ENCODE data around the gene DOCK1. TPM values are rescaled to one million over a fixed set of nuclear protein-coding genes. Genes with fewer than 3 reads are reported as not detected.

DOCK1 gene
- total RNA-seq, 2 donors from 2014 or later, result 52.9 to 76.7 TPM

DNA sequence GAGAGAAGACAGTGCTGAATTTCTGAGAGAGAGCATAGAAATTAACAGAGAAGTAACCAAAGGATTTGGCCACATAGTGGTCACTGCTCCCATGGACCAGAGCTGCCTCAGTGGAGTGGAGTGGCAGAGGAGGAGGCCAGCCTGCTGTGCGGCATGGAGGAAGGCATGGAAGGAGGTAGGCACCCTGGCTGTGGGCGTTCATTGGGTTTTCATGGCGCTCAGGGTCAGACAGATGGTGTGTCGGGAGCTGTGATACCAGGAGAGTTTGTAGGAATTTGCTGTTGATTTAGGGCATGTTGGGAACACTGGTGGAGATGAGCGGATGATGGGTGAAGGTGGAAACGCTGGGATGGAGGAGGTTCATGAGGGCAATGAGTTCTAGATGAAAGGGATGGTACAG is 370.0 kb downstream of the DOCK1 start:
- Histone ChIP-seq H3K4me1 (ENCODE audit: control insufficient read depth in 1 of 2, low read depth in 2 of 2) (peaks cover 5 to 11% of the 10 kb centered on the region in 2 donors), H3K4me3 (no peak overlapping the region), H3K27me3 (replicated peaks; ENCODE audit: insufficient read depth) (no peaks in the 10 kb centered on the region), H3K27ac (no peak overlapping the region), H3K36me3 (no peaks in the 10 kb centered on the region), H3K9me3 (no peaks in the 10 kb centered on the region)
- no peak for ATAC-seq (ENCODE audit: insufficient number of reproducible peaks, low FRiP score, low read depth)
- TF ChIP-seq, protein P1, sequence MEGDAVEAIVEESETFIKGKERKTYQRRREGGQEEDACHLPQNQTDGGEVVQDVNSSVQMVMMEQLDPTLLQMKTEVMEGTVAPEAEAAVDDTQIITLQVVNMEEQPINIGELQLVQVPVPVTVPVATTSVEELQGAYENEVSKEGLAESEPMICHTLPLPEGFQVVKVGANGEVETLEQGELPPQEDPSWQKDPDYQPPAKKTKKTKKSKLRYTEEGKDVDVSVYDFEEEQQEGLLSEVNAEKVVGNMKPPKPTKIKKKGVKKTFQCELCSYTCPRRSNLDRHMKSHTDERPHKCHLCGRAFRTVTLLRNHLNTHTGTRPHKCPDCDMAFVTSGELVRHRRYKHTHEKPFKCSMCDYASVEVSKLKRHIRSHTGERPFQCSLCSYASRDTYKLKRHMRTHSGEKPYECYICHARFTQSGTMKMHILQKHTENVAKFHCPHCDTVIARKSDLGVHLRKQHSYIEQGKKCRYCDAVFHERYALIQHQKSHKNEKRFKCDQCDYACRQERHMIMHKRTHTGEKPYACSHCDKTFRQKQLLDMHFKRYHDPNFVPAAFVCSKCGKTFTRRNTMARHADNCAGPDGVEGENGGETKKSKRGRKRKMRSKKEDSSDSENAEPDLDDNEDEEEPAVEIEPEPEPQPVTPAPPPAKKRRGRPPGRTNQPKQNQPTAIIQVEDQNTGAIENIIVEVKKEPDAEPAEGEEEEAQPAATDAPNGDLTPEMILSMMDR (IDR thresholded peaks at IDR 0.05), result no peak
- no peak for DNase-seq (ENCODE audit: low spot score)

DNA sequence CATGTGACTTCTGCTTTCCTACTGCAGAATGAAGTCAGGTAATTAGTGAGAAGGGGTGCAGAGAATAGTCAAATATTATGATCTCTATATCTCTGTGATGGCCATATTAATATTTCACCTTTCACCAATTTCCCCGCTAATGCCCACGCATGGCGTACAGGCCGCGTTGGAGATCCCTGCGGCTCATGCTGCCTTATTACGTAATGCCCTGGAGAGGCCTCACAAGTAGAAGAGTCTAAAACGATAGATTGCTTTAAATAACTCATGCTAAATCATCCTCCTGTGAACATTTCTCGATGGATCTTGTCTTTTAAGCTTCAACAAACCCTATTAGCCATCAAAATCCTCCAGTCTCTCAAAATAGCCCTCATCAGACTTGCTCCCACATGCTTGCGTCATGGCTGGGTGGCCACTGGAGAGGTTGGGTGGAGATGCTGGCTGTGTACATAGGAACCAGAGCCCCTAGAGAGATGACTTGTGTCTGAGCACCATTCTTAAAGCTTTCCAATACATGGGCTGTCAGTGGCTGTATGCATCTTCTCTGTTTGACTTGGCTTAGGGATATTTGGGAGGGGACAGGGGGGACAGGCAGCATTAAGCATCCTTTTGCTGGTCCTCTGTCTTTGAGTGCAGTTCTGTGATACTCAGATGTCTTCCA is 370.7 kb downstream of the DOCK1 start:
- ATAC-seq (ENCODE audit: insufficient number of reproducible peaks, low FRiP score, low read depth) (no peak), DNase-seq (ENCODE audit: low spot score) (no peak)
- Histone ChIP-seq H3K4me3 (no peak overlapping the region), H3K36me3 (no peaks in the 10 kb centered on the region), H3K27me3 (replicated peaks; ENCODE audit: insufficient read depth) (no peaks in the 10 kb centered on the region), H3K9me3 (no peaks in the 10 kb centered on the region), H3K27ac (no peak overlapping the region), H3K4me1 (ENCODE audit: control insufficient read depth in 1 of 2, low read depth in 2 of 2) (peaks cover 5 to 11% of the 10 kb centered on the region in 2 donors)
- TF ChIP-seq, protein P1 (IDR thresholded peaks at IDR 0.05), result no peak

DNA sequence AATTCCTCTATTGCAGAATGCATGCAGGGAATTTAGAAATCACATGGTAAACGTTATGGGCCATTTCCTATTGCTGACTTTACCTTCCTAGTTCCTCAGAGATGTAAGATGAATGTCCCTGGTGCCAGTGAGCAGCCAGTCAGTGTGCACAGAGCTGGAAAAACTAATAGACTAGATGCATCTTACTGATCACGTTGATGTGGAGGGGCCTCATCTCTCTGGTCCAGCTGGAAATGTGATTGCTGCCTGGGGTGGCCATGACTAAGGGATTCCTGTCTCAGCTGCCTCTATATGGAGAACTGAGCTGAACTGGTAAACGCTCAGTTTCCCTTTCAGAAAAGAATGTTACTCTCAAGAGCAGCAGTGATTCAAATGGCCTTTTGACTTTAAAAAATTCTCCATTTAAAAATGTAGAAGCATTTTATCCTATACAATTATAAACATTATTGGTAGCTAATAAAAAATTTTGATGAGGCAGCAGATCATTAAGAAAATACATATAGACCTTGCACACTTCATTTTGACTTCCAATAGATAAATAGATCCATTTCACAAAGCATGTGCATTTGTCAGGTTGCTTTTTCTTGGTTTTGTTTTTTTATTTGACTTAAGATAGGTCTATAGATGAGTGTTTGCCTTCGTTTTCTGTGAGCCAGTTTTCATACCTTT is 371.7 kb downstream of the DOCK1 start:
- DNase-seq (ENCODE audit: low spot score), result no peak
- H3K9me3 ChIP-seq, result no peaks in the 10 kb centered on the region
- H3K4me1 ChIP-seq (ENCODE audit: control insufficient read depth in 1 of 2, low read depth in 2 of 2), result peaks cover 5 to 11% of the 10 kb centered on the region in 2 donors
- TF ChIP-seq, protein P1 (IDR thresholded peaks at IDR 0.05), result no peak
- no peak overlapping the region for H3K27ac ChIP-seq
- H3K36me3 ChIP-seq, result no peaks in the 10 kb centered on the region
- no peak overlapping the region for H3K4me3 ChIP-seq
- H3K27me3 ChIP-seq (replicated peaks; ENCODE audit: insufficient read depth), result no peaks in the 10 kb centered on the region
- ATAC-seq (ENCODE audit: insufficient number of reproducible peaks, low FRiP score, low read depth), result no peak

DNA sequence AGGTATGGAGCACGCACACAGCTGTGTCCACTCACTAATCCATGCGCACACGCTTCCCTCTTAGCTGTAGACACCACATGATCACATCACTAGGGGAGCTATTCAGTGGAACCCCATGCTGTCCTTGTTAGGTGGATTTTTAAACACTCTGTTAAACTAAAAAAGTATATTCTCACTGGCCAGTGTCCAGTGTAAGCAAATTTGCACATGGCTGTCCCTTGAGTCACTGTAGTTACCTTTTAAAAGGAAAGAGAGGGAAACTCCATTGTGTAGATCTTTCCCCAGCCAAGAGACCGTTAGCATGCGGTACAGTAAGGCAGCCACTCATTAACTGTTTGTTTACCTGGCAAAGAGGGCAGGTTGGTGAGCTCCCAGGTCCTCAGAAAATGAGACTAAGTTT is 372.8 kb downstream of the DOCK1 start:
- Histone ChIP-seq H3K9me3 (no peaks in the 10 kb centered on the region), H3K4me3 (no peak overlapping the region), H3K27ac (no peak overlapping the region), H3K4me1 (ENCODE audit: control insufficient read depth in 1 of 2, low read depth in 2 of 2) (peaks cover 5 to 11% of the 10 kb centered on the region in 2 donors), H3K27me3 (replicated peaks; ENCODE audit: insufficient read depth) (no peaks in the 10 kb centered on the region), H3K36me3 (no peaks in the 10 kb centered on the region)
- ATAC-seq (ENCODE audit: insufficient number of reproducible peaks, low FRiP score, low read depth), result no peak
- TF ChIP-seq, protein P1 (IDR thresholded peaks at IDR 0.05), result no peak
- DNase-seq (ENCODE audit: low spot score), result no peak

- DNase-seq (ENCODE audit: low spot score) (no peak), ATAC-seq (ENCODE audit: insufficient number of reproducible peaks, low FRiP score, low read depth) (no peak)
- Histone ChIP-seq H3K4me3 (no peak overlapping the region), H3K27ac (no peak overlapping the region), H3K27me3 (replicated peaks; ENCODE audit: insufficient read depth) (no peaks in the 10 kb centered on the region), H3K36me3 (no peaks in the 10 kb centered on the region), H3K4me1 (ENCODE audit: control insufficient read depth in 1 of 2, low read depth in 2 of 2) (peaks cover 5 to 11% of the 10 kb centered on the region in 2 donors), H3K9me3 (no peaks in the 10 kb centered on the region)
- TF ChIP-seq, protein P1 (IDR thresholded peaks at IDR 0.05), result no peak
Observed at GRCh38 chr10:127279334-127279774, 374.1 kb downstream of the DOCK1 start.
